ENCODE data around the gene SLC12A9.

Gene SLC12A9

GRCh38 chr7:100860702-100861615, 8.4 kb downstream of the SLC12A9 start:
- no peak for DNase-seq (ENCODE audit: extremely low read depth in 1 of 2, low read depth in 1 of 2)

GRCh38 chr7:100861616-100861985, 9.1 kb downstream of the SLC12A9 start:
- no peak for DNase-seq (ENCODE audit: extremely low read depth in 1 of 2, low read depth in 1 of 2)

- no peak for DNase-seq (ENCODE audit: extremely low read depth in 1 of 2, low read depth in 1 of 2)
Measured at GRCh38 chr7:100863406-100863950, 11.0 kb downstream of the SLC12A9 start.

GRCh38 chr7:100864263-100864845, 11.8 kb downstream of the SLC12A9 start:
- no peak for DNase-seq (ENCODE audit: extremely low read depth in 1 of 2, low read depth in 1 of 2)

- no peak for DNase-seq (ENCODE audit: extremely low read depth in 1 of 2, low read depth in 1 of 2)
Measured at GRCh38 chr7:100865372-100865911, 12.9 kb downstream of the SLC12A9 start.

- no peak for DNase-seq (ENCODE audit: extremely low read depth in 1 of 2, low read depth in 1 of 2)
Measured at GRCh38 chr7:100865938-100866728, 13.6 kb downstream of the SLC12A9 start.

- no peak for DNase-seq (ENCODE audit: extremely low read depth in 1 of 2, low read depth in 1 of 2)
Measured at GRCh38 chr7:100866729-100867039, 14.2 kb downstream of the SLC12A9 start.

- no peak for DNase-seq (ENCODE audit: extremely low read depth in 1 of 2, low read depth in 1 of 2)
Measured at GRCh38 chr7:100867040-100867775, 14.7 kb downstream of the SLC12A9 start, which contains the start of gene TRIP6. TSS of gene TRIP6 (plus strand) at chr7:100867387. CDS start at chr7:100867498, 111 bp downstream.

- DNase-seq (ENCODE audit: extremely low read depth in 1 of 2, low read depth in 1 of 2), result no peak
Measured at GRCh38 chr7:100867776-100868485, 15.4 kb downstream of the SLC12A9 start.

- no peak for DNase-seq (ENCODE audit: extremely low read depth in 1 of 2, low read depth in 1 of 2)
Measured at GRCh38 chr7:100873599-100874299, 21.2 kb downstream of the SLC12A9 start.

- DNase-seq (ENCODE audit: extremely low read depth in 1 of 2, low read depth in 1 of 2), result no peak
Measured at GRCh38 chr7:100874300-100874576, 21.7 kb downstream of the SLC12A9 start.

- DNase-seq (ENCODE audit: extremely low read depth in 1 of 2, low read depth in 1 of 2), result peak; percentile 95 to 96
Measured at GRCh38 chr7:100874577-100875355, 22.3 kb downstream of the SLC12A9 start, which contains the start of gene SRRT. TSS of gene SRRT (plus strand) at chr7:100875103. CDS start at chr7:100875591, 488 bp downstream.

- DNase-seq (ENCODE audit: extremely low read depth in 1 of 2, low read depth in 1 of 2), result no peak
Measured at GRCh38 chr7:100875356-100875751, 22.8 kb downstream of the SLC12A9 start.

- DNase-seq (ENCODE audit: extremely low read depth in 1 of 2, low read depth in 1 of 2), result no peak
Measured at GRCh38 chr7:100878013-100878412, 25.5 kb downstream of the SLC12A9 start.

GRCh38 chr7:100878685-100879084, 26.2 kb downstream of the SLC12A9 start:
- no peak for DNase-seq (ENCODE audit: extremely low read depth in 1 of 2, low read depth in 1 of 2)

- no peak for DNase-seq (ENCODE audit: extremely low read depth in 1 of 2, low read depth in 1 of 2)
Measured at GRCh38 chr7:100879685-100880261, 27.3 kb downstream of the SLC12A9 start.

GRCh38 chr7:100880645-100881044, 28.1 kb downstream of the SLC12A9 start:
- no peak for DNase-seq (ENCODE audit: extremely low read depth in 1 of 2, low read depth in 1 of 2)

- no peak for DNase-seq (ENCODE audit: extremely low read depth in 1 of 2, low read depth in 1 of 2)
Measured at GRCh38 chr7:100881136-100881535, 28.6 kb downstream of the SLC12A9 start.
